Neuronal stem cell (in vitro differentiated cells): ENCODE measurements around the gene PER3.
A peak's percentile ranks its signal among the peaks of the same experiment; 100 is the strongest.

Experiments used
- DNase-seq: peaks from one replicate; pipeline ENCODE4 v3.0.0-alpha.2; 2013; ENCODE audit warnings: low spot score
- H2AFZ ChIP-seq: one replicate; pipeline ENCODE4 v1.6.1; 2013; ENCODE audit warnings: mild to moderate bottlenecking, low read length, inconsistent platforms
- H2AK5ac ChIP-seq: 2 replicates; pipeline ENCODE4 v1.6.1; 2013; ENCODE audit warnings: low read depth, mild to moderate bottlenecking, inconsistent platforms, low read length, moderate library complexity, mixed read lengths
- H2BK120ac ChIP-seq: 2 replicates; pipeline ENCODE4 v1.6.1; 2013; ENCODE audit warnings: low read depth, mild to moderate bottlenecking, inconsistent platforms, low read length, moderate library complexity, mixed read lengths
- H2BK12ac ChIP-seq: one replicate; pipeline ENCODE4 v1.6.1; 2013; ENCODE audit warnings: low read length, inconsistent platforms
- H2BK15ac ChIP-seq: 2 replicates; pipeline ENCODE4 v1.6.1; 2013; ENCODE audit warnings: mild to moderate bottlenecking, low read length, inconsistent platforms, mixed read lengths
- H2BK5ac ChIP-seq: one replicate; pipeline ENCODE4 v1.6.1; 2013; ENCODE audit warnings: inconsistent platforms, mild to moderate bottlenecking, low read length, moderate library complexity
- H3K14ac ChIP-seq: one replicate; pipeline ENCODE4 v1.6.1; 2013; ENCODE audit warnings: low read length, inconsistent platforms
- H3K18ac ChIP-seq: 2 replicates; pipeline ENCODE4 v1.6.1; 2013; ENCODE audit warnings: low read length, inconsistent platforms
- H3K23ac ChIP-seq: 2 replicates; pipeline ENCODE4 v1.6.1; 2013; ENCODE audit warnings: low read depth, mild to moderate bottlenecking, mixed read lengths, low read length, inconsistent platforms; ENCODE audit not compliant: poor library complexity
- H3K27ac ChIP-seq: replicated peaks from 3 replicates; pipeline ENCODE4 v1.5.1; 2013; ENCODE audit warnings: low read length, inconsistent platforms
- H3K27me3 ChIP-seq, 3 experiments: 2 replicates each; pipeline ENCODE4 v1.6.1; 2013; ENCODE audit warnings: low read length in 3 of 3, mild to moderate bottlenecking in 2 of 3, inconsistent platforms in 1 of 3, low read depth in 1 of 3, mixed read lengths in 1 of 3, moderate library complexity in 1 of 3; ENCODE audit not compliant: control insufficient read depth in 3 of 3, insufficient read depth in 3 of 3
- H3K36me3 ChIP-seq, 2 donors: replicated peaks in 1 of 2; 2 replicates each; pipeline ENCODE4 v1.6.1; 2013; ENCODE audit warnings: low read length in 2 of 2; ENCODE audit not compliant: control insufficient read depth in 2 of 2, insufficient read depth in 2 of 2
- H3K4ac ChIP-seq: 2 replicates; pipeline ENCODE4 v1.6.1; 2013; ENCODE audit warnings: inconsistent platforms, mild to moderate bottlenecking, low read length, moderate library complexity
- H3K4me1 ChIP-seq, 2 donors: 1 replicate in 1 of 2; 2 replicates in 1 of 2; pipeline ENCODE4 v1.6.1; 2013; ENCODE audit warnings: low read length in 2 of 2, low read depth in 1 of 2; ENCODE audit not compliant: control insufficient read depth in 2 of 2, insufficient read depth in 1 of 2
- H3K4me2 ChIP-seq: one replicate; pipeline ENCODE4 v1.6.1; 2013; ENCODE audit warnings: mild to moderate bottlenecking, low read length, inconsistent platforms; ENCODE audit not compliant: insufficient read depth, poor library complexity, severe bottlenecking
- H3K4me3 ChIP-seq, 2 donors: 2 replicates each; pipeline ENCODE4 v1.5.1; 2013; ENCODE audit warnings: low read length in 2 of 2, mild to moderate bottlenecking in 2 of 2, inconsistent platforms in 1 of 2, moderate library complexity in 1 of 2
- H3K79me1 ChIP-seq: one replicate; pipeline ENCODE4 v1.6.1; 2013; ENCODE audit warnings: low read depth, mild to moderate bottlenecking, inconsistent platforms, low read length, moderate library complexity
- H3K9ac ChIP-seq: one replicate; pipeline ENCODE4 v1.6.1; 2013; ENCODE audit warnings: mild to moderate bottlenecking, low read depth, low read length, inconsistent platforms; ENCODE audit not compliant: poor library complexity
- H3K9me3 ChIP-seq, 2 donors: replicated peaks in 1 of 2; 2 replicates each; pipeline versions ENCODE3 to v1.6.1; 2013; ENCODE audit warnings: low read length in 2 of 2, mild to moderate bottlenecking in 2 of 2, inconsistent platforms in 1 of 2, low read depth in 1 of 2, mixed read lengths in 1 of 2, moderate library complexity in 1 of 2; ENCODE audit not compliant: control insufficient read depth in 2 of 2, insufficient read depth in 1 of 2
- H4K8ac ChIP-seq: one replicate; pipeline ENCODE4 v1.6.1; 2013; ENCODE audit warnings: low read depth, mild to moderate bottlenecking, inconsistent platforms, low read length, moderate library complexity
- H4K91ac ChIP-seq: one replicate; pipeline ENCODE4 v1.6.1; 2013; ENCODE audit warnings: low read length, low read depth, mild to moderate bottlenecking, inconsistent platforms; ENCODE audit not compliant: poor library complexity
- WGBS, 2 donors: extraction: QIAGEN DNeasy Blood & Tissue Kit; methylation state at CpG; one replicate each; pipeline ENCODE4 v1.1.7; 2013; ENCODE audit warnings: missing lambda C conversion rate in 2 of 2, mixed read lengths in 1 of 2; ENCODE audit not compliant: insufficient read length in 2 of 2, insufficient replicate concordance in 1 of 2; ENCODE audit errors: extremely low coverage in 2 of 2; 5-methylcytosine and 5-hydroxymethylcytosine counted together

PER3 gene

GRCh38 chr1:7805460-7805859 is 21.4 kb downstream of the PER3 start:
- Histone ChIP-seq H3K23ac (no peak overlapping the region), H3K36me3 (peaks cover 5 to 27% of the 10 kb centered on the region in 2 donors), H2BK5ac (no peak overlapping the region), H2BK15ac (no peak overlapping the region), H2AFZ (no peak overlapping the region), H3K9me3 (no peaks in the 10 kb centered on the region), H3K27ac (no peak overlapping the region), H3K4me3 (no peak overlapping the region), H3K79me1 (no peaks in the 10 kb centered on the region), H2AK5ac (no peak overlapping the region), H2BK120ac (no peak overlapping the region), H4K8ac (no peak overlapping the region), H3K9ac (no peak overlapping the region), H3K14ac (no peak overlapping the region), H3K18ac (no peak overlapping the region), H3K27me3 (no peaks in the 10 kb centered on the region), H4K91ac (no peak overlapping the region), H3K4ac (no peak overlapping the region), H3K4me1 (peaks cover 0 to 1% of the 10 kb centered on the region in 2 donors), H2BK12ac (no peak overlapping the region), H3K4me2 (no peak overlapping the region)
- no CpG with 5 or more reads among the region's 9 CpGs for WGBS, 2 donors
- no peak for DNase-seq

- no peak overlapping the region for H3K9ac ChIP-seq
- no peak overlapping the region for H2AFZ ChIP-seq
- H3K27me3 ChIP-seq = no peaks in the 10 kb centered on the region
- no peak overlapping the region for H2BK15ac ChIP-seq
- H3K14ac ChIP-seq = no peak overlapping the region
- H2BK5ac ChIP-seq = no peak overlapping the region
- no peak overlapping the region for H3K18ac ChIP-seq
- peaks cover 4 to 8% of the 10 kb centered on the region in 2 donors for H3K9me3 ChIP-seq
- no peak overlapping the region for H2AK5ac ChIP-seq
- no CpG with 5 or more reads among the region's 1 CpG for WGBS, 2 donors
- no peak overlapping the region for H2BK12ac ChIP-seq
- no peak overlapping the region for H4K8ac ChIP-seq
- no peaks in the 10 kb centered on the region for H3K79me1 ChIP-seq
- no peak overlapping the region for H2BK120ac ChIP-seq
- DNase-seq = no peak
- no peak overlapping the region for H3K4me3 ChIP-seq
- H3K27ac ChIP-seq = no peak overlapping the region
- no peak overlapping the region for H4K91ac ChIP-seq
- peaks cover 7 to 27% of the 10 kb centered on the region in 2 donors for H3K36me3 ChIP-seq
- H3K4me2 ChIP-seq = no peak overlapping the region
- H3K4ac ChIP-seq = no peak overlapping the region
- no peak overlapping the region for H3K23ac ChIP-seq
- H3K4me1 ChIP-seq = peaks cover 0 to 1% of the 10 kb centered on the region in 2 donors
Measured at GRCh38 chr1:7808253-7808844, 24.3 kb downstream of the PER3 start.

GRCh38 chr1:7809742-7810141 is 25.7 kb downstream of the PER3 start:
- H4K91ac ChIP-seq = no peak overlapping the region

GRCh38 chr1:7810395-7810794 is 26.3 kb downstream of the PER3 start:
- peaks cover 6 to 16% of the 10 kb centered on the region in 2 donors for H3K36me3 ChIP-seq

More at GRCh38 chr1:7809742-7810141, 25.7 kb downstream of the PER3 start:
- Histone ChIP-seq H2BK12ac (no peak overlapping the region), H3K23ac (no peak overlapping the region), H2BK15ac (no peak overlapping the region), H3K27me3 (no peaks in the 10 kb centered on the region), H3K18ac (no peak overlapping the region), H3K9ac (no peak overlapping the region), H3K4ac (no peak overlapping the region), H3K4me2 (no peak overlapping the region), H3K9me3 (peaks cover 10 to 18% of the 10 kb centered on the region in 2 donors), H4K8ac (no peak overlapping the region), H3K14ac (peak overlapping the region; percentile 25), H2BK5ac (no peak overlapping the region), H3K4me1 (peaks cover 0 to 1% of the 10 kb centered on the region in 2 donors), H3K36me3 (peaks cover 6 to 19% of the 10 kb centered on the region in 2 donors), H3K79me1 (no peaks in the 10 kb centered on the region), H2BK120ac (no peak overlapping the region), H3K4me3 (no peak overlapping the region), H3K27ac (no peak overlapping the region), H2AK5ac (no peak overlapping the region), H2AFZ (no peak overlapping the region)
- no peak for DNase-seq
- no CpG with 5 or more reads among the region's 13 CpGs for WGBS, 2 donors

More at GRCh38 chr1:7810395-7810794, 26.3 kb downstream of the PER3 start:
- no peak overlapping the region for H3K18ac ChIP-seq
- H2BK15ac ChIP-seq = no peak overlapping the region
- H4K8ac ChIP-seq = no peak overlapping the region
- H3K9ac ChIP-seq = peak overlapping the region; percentile 12
- H3K27me3 ChIP-seq = no peaks in the 10 kb centered on the region
- no peak overlapping the region for H3K4me3 ChIP-seq
- no peak overlapping the region for H2BK5ac ChIP-seq
- no peak overlapping the region for H3K14ac ChIP-seq
- no peaks in the 10 kb centered on the region for H3K79me1 ChIP-seq
- no peak overlapping the region for H3K27ac ChIP-seq
- H2BK120ac ChIP-seq = no peak overlapping the region
- H2BK12ac ChIP-seq = no peak overlapping the region
- H3K4ac ChIP-seq = no peak overlapping the region
- H3K23ac ChIP-seq = no peak overlapping the region
- H3K4me2 ChIP-seq = no peak overlapping the region
- peaks cover 10 to 18% of the 10 kb centered on the region in 2 donors for H3K9me3 ChIP-seq
- H3K4me1 ChIP-seq = peaks cover 0 to 1% of the 10 kb centered on the region in 2 donors
- WGBS, 2 donors = no CpG with 5 or more reads among the region's 7 CpGs
- H4K91ac ChIP-seq = no peak overlapping the region
- no peak for DNase-seq
- H2AK5ac ChIP-seq = no peak overlapping the region
- H2AFZ ChIP-seq = no peak overlapping the region
